Body of pancreas (tissue), 4 donors: ENCODE measurements around the gene PNPLA3. TPM values are rescaled to one million over a fixed set of nuclear protein-coding genes. Genes with fewer than 3 reads are reported as not detected.

Experiments used
- ATAC-seq: fragments of 150-250 bp; one replicate; pipeline ENCODE4 v1.9.1; 2016
- DNase-seq, 4 donors: peaks; one replicate each; pipeline ENCODE4 v3.0.0-alpha.2; 2019
- H3K27ac ChIP-seq, 4 donors: fragments of 200-600 bp; sonication (generic); 1 replicate in 3 of 4; 2 replicates in 1 of 4; pipeline versions ENCODE4 v1.5.1 to v1.6.1; 2016 to 2019; ENCODE audit warnings: mild to moderate bottlenecking in 1 of 4, mixed read lengths in 1 of 4, moderate library complexity in 1 of 4
- H3K27me3 ChIP-seq, 2 donors: fragments of 200-600 bp; sonication (generic); one replicate each; pipeline ENCODE4 v1.6.0; 2016; ENCODE audit warnings: mild to moderate bottlenecking in 1 of 2
- H3K36me3 ChIP-seq, 2 donors: fragments of 200-600 bp; sonication (generic); replicated peaks in 1 of 2; 2 replicates each; pipeline ENCODE4 v1.5.1; 2016; ENCODE audit warnings: low read depth in 2 of 2; ENCODE audit not compliant: insufficient read depth in 1 of 2
- H3K4me1 ChIP-seq: fragments of 200-600 bp; sonication (generic); one replicate; pipeline ENCODE4 v1.6.0; 2016
- H3K4me3 ChIP-seq, 2 donors: fragments of 200-600 bp; sonication (generic); 1 replicate in 1 of 2; 2 replicates in 1 of 2; pipeline ENCODE4 v1.5.1; 2016 to 2019
- H3K9me3 ChIP-seq, 3 donors: fragments of 200-600 bp; sonication (generic); 1 replicate in 2 of 3; 2 replicates in 1 of 3; pipeline ENCODE4 v1.5.1; 2016
- CTCF ChIP-seq, 7 experiments: fragments of 450-650 bp in 4 of 7; fragments of 200-600 bp in 3 of 7; sonication (generic) in 3 of 7; IDR thresholded peaks; one replicate each; pipeline ENCODE4 v1.5.1; 2016 to 2019; ENCODE audit warnings: antibody characterized with exemption in 7 of 7
- POLR2A ChIP-seq, 3 donors: fragments of 450-650 bp; IDR thresholded peaks; one replicate each; pipeline ENCODE4 v1.6.1; 2016; ENCODE audit warnings: antibody characterized with exemption in 3 of 3, mild to moderate bottlenecking in 2 of 3
- WGBS, 2 donors: methylation state at CpG; one replicate each; pipeline ENCODE4 v1.1.5; 2017; 5-methylcytosine and 5-hydroxymethylcytosine counted together
- intact Hi-C: fragments of 100-400 bp; cut with DNase I; formaldehyde crosslinking; loops from one replicate; pipeline ENCODE4 v1.15.1; 2023
- total RNA-seq, 2 donors: library from RNA; depleted of rRNA; stranded (reverse); fragments of >200 nt; gene quantifications; one replicate each; pipeline ENCODE4 v1.1.0, GENCODE V29; 2016

PNPLA3 gene
- total RNA-seq, 2 donors from 2014 or later: 0.66 to 0.78 TPM

- ATAC-seq (no peak), DNase-seq (no peak)
- TF ChIP-seq CTCF (IDR thresholded peaks at IDR 0.05): no peak
- no peak for TF ChIP-seq POLR2A (IDR thresholded peaks at IDR 0.05)
- Histone ChIP-seq H3K27ac (no peak overlapping the region), H3K27me3 (no peaks in the 10 kb centered on the region), H3K36me3 (no peaks in the 10 kb centered on the region), H3K4me1 (no peaks in the 10 kb centered on the region), H3K4me3 (no peak overlapping the region), H3K9me3 (no peaks in the 10 kb centered on the region)
- intact Hi-C loops: no loop called here
- 55 to 76% methylated on average over 7 of the region's 7 CpGs for WGBS, 2 donors
Observed at GRCh38 chr22:43946384-43946667, 22.7 kb downstream of the PNPLA3 start.

- no peaks in the 10 kb centered on the region for H3K9me3 ChIP-seq
- DNase-seq: no peak
- H3K36me3 ChIP-seq: no peaks in the 10 kb centered on the region
- intact Hi-C loops: no loop called here
- no peak for ATAC-seq
- 62 to 74% methylated on average over 12 of the region's 12 CpGs for WGBS, 2 donors
- H3K27me3 ChIP-seq: no peaks in the 10 kb centered on the region
- H3K27ac ChIP-seq: no peak overlapping the region
- TF ChIP-seq POLR2A (IDR thresholded peaks at IDR 0.05) (no peak), CTCF (IDR thresholded peaks at IDR 0.05) (no peak)
- H3K4me1 ChIP-seq: peaks cover under 1% of the 10 kb centered on the region
- H3K4me3 ChIP-seq: no peak overlapping the region
Observed at GRCh38 chr22:43948836-43949406, 25.3 kb downstream of the PNPLA3 start.

GRCh38 chr22:43951391-43951790 lies 27.8 kb downstream of the PNPLA3 start:
- intact Hi-C loops: no loop called here
- Histone ChIP-seq H3K4me1 (peaks cover 18% of the 10 kb centered on the region), H3K9me3 (no peaks in the 10 kb centered on the region), H3K27me3 (no peaks in the 10 kb centered on the region), H3K4me3 (no peak overlapping the region), H3K27ac (no peak overlapping the region), H3K36me3 (no peaks in the 10 kb centered on the region)
- ATAC-seq (no peak), DNase-seq (no peak)
- 63 to 80% methylated on average over 5 of the region's 5 CpGs for WGBS, 2 donors
- TF ChIP-seq CTCF (IDR thresholded peaks at IDR 0.05) (no peak), POLR2A (IDR thresholded peaks at IDR 0.05) (no peak)

DNA sequence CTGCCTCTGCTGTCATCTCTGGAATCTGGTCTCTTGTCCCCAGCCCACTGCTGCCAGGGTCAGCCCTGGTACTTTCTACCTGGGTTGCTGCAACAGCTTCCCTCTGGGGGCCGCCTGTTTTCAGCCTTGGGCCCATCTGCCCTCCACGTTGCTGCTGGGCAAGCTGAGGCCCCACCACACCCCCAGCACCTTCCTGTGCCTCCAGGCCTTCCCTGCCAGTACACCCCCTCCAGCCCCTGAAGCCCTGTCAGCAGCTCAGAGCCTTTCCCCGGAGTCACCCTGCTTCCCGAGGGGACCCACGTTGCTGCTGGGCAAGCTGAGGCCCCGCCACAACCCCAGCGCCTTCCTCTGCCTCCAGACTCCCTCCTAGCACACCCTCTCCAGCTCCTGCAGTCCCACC lies 28.4 kb downstream of the PNPLA3 start:
- Histone ChIP-seq H3K36me3 (no peaks in the 10 kb centered on the region), H3K9me3 (no peaks in the 10 kb centered on the region), H3K27ac (no peak overlapping the region), H3K4me1 (peaks cover 23% of the 10 kb centered on the region), H3K4me3 (no peak overlapping the region), H3K27me3 (no peaks in the 10 kb centered on the region)
- intact Hi-C loops: no loop called here
- DNase-seq (no peak), ATAC-seq (no peak)
- TF ChIP-seq POLR2A (IDR thresholded peaks at IDR 0.05) (no peak), CTCF (IDR thresholded peaks at IDR 0.05) (no peak)
- WGBS, 2 donors: 48 to 53% methylated on average over 6 to 7 of the region's 7 CpGs

DNA sequence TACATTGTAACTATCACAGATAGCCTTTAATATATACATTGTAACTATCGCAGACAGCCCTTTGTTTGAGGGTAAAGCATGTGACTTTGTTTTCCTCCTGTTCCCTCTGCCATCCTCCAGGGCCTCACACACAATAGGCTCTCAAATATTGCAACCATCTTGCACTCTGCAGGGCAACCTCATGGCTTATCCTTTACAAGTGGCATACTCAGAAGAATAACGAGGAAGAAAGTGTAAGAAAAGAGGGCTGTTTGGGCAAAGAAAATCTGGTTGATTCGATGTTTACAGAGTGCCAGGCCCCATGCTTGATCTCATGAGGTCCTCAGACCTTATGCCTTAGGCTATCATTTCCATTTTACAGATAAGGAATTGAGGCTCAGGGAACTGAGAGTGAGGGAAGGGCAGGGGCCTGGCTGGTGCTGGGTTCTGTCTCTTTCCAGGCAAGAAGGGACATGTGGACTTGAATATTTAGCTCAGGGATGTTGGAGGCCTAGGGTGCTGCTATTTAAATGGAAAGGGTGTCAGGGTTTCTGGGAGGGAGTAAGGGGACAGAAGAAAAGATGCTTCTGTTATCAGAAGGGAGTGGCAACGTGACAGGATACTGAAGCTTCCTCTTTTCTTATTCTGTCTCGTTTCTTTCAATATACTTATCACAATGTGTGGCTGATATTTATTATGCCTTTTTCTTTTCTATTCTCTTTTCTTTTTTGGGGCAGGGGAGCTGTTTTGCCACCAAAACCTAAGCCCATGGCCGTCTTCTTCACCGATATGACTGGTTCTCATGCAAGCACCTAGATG lies 30.6 kb downstream of the PNPLA3 start:
- H3K36me3 ChIP-seq: no peaks in the 10 kb centered on the region
- 34 to 47% methylated on average over 7 of the region's 7 CpGs for WGBS, 2 donors
- H3K4me1 ChIP-seq: peaks cover 28% of the 10 kb centered on the region
- TF ChIP-seq POLR2A (IDR thresholded peaks at IDR 0.05) (no peak), CTCF (IDR thresholded peaks at IDR 0.05) (no peak)
- ATAC-seq (no peak), DNase-seq (no peak)
- no peaks in the 10 kb centered on the region for H3K27me3 ChIP-seq
- H3K9me3 ChIP-seq: no peaks in the 10 kb centered on the region
- H3K4me3 ChIP-seq: peak overlapping the region; percentile 24 to 84
- no peak overlapping the region for H3K27ac ChIP-seq
- intact Hi-C loops: no loop called here
